ENCODE measurements around the gene INVS.
"Not testable (repeated sequence)": the region's sequence is repeated elsewhere in the genome, so short reads cannot be mapped to it uniquely, and the experiment has no call there.

Gene INVS, protein sequence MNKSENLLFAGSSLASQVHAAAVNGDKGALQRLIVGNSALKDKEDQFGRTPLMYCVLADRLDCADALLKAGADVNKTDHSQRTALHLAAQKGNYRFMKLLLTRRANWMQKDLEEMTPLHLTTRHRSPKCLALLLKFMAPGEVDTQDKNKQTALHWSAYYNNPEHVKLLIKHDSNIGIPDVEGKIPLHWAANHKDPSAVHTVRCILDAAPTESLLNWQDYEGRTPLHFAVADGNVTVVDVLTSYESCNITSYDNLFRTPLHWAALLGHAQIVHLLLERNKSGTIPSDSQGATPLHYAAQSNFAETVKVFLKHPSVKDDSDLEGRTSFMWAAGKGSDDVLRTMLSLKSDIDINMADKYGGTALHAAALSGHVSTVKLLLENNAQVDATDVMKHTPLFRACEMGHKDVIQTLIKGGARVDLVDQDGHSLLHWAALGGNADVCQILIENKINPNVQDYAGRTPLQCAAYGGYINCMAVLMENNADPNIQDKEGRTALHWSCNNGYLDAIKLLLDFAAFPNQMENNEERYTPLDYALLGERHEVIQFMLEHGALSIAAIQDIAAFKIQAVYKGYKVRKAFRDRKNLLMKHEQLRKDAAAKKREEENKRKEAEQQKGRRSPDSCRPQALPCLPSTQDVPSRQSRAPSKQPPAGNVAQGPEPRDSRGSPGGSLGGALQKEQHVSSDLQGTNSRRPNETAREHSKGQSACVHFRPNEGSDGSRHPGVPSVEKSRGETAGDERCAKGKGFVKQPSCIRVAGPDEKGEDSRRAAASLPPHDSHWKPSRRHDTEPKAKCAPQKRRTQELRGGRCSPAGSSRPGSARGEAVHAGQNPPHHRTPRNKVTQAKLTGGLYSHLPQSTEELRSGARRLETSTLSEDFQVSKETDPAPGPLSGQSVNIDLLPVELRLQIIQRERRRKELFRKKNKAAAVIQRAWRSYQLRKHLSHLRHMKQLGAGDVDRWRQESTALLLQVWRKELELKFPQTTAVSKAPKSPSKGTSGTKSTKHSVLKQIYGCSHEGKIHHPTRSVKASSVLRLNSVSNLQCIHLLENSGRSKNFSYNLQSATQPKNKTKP

DNA sequence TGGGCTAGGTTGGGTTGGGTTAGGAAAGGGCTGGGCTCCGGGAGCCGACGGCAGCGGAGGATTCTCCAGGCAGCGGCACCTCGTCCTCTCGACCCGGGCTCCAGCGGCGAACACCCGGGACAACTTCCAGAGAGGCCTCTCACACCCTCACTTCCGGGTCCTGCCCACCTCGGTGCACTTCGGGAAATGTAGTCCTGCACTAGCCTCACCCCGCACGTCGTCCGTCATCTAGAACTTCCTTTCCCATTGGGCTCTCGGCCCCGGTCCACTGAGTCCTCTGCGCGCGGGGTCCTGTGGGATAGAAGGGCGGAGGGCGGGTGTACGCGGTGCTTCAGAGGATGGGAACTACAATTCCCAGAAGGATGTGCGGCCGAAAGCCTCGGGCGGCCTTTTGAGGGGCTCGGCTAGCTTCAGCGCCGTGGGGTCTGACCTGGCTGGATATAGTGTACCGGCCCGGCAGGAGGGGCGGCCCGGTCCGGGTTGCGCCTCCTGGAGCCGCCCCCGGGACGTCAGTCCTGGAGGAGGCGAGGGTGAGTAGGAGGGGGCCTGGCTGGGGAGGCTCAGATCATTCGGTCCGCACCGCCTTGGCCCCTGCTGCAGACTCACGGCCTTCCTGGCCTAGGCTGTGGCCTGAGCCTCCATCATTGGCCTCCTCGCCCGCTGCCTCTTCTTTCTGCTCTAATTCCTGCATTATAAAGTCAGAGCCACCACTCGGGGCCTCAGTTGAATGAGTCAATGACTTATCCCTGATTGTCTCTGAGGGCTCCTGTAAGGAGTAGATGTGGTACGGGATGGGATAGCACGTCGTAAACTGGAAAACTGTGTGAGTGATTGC lies at the start of gene INVS, which contains the start of gene ERP44:
Gene INVS, plus strand, starts transcription at position 357 of the 835 bp plus-strand sequence. CDS start 5,279 bp downstream, outside the sequence.
Gene ERP44, minus strand, starts transcription at position 114 of the 835 bp plus-strand sequence. CDS start 160 bp downstream, outside the sequence.
- H3K36me3 Mint-ChIP-seq (ENCODE audit: low read depth) = peaks cover 33% of the 10 kb centered on the region
- DNase-seq = peak; percentile 95
- H3K4me3 Mint-ChIP-seq = peak within 1 kb of the TSS; percentile 100
- peaks cover 40% of the 10 kb centered on the region for H3K4me1 Mint-ChIP-seq (ENCODE audit: low read depth)
- H3K27me3 Mint-ChIP-seq = no peaks in the 10 kb centered on the region
- peak within 1 kb of the TSS; percentile 98 for H3K27ac Mint-ChIP-seq
- no peaks in the 10 kb centered on the region for H3K9me3 Mint-ChIP-seq

DNA sequence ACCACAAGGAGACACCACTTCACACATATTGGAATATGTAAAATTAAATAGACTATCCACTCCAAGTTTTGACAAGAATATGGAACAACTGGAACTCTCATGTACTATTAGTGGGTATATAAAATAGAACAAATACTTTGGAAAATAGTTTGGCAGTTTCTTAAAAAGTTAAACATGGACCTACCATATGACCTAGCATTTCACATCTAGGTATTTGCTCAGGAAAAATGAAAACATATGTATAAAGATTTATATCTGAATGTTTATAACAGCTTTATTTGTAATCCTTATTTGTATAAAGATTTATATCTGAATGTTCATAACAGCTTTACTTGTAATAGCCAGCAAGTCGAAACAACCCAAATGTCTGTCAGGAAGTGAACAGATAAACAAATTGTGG lies 49.5 kb upstream of the INVS start:
- Mint-ChIP-seq H3K27me3 (no peaks in the 10 kb centered on the region), H3K36me3 (ENCODE audit: low read depth) (peaks cover 69% of the 10 kb centered on the region), H3K9me3 (no peaks in the 10 kb centered on the region), H3K4me3 (no peak overlapping the region), H3K27ac (no peak overlapping the region), H3K4me1 (ENCODE audit: low read depth) (peaks cover 19% of the 10 kb centered on the region)
- no peak for DNase-seq

DNA sequence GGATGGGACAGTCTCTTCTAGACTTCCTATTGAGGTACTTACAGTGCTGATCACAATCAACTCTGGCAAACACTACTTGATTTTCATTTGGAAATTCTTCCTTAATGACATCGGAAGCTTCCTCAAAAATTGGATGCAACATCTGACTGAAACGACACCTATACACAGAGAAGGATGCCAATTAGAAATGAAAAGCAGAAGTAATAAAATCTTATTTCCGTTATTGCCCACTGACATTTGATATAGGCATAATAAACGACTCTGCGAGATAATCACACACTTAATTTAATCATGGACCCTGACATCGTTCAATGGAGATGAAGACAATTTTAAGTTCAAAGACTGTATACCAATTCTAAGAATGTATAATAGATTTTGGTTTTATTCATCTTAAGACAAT lies 46.7 kb upstream of the INVS start:
- Mint-ChIP-seq H3K27me3 (no peaks in the 10 kb centered on the region), H3K9me3 (no peaks in the 10 kb centered on the region), H3K4me3 (no peak overlapping the region), H3K36me3 (ENCODE audit: low read depth) (peaks cover 73% of the 10 kb centered on the region), H3K27ac (no peak overlapping the region), H3K4me1 (ENCODE audit: low read depth) (peaks cover 8% of the 10 kb centered on the region)
- DNase-seq = no peak

DNA sequence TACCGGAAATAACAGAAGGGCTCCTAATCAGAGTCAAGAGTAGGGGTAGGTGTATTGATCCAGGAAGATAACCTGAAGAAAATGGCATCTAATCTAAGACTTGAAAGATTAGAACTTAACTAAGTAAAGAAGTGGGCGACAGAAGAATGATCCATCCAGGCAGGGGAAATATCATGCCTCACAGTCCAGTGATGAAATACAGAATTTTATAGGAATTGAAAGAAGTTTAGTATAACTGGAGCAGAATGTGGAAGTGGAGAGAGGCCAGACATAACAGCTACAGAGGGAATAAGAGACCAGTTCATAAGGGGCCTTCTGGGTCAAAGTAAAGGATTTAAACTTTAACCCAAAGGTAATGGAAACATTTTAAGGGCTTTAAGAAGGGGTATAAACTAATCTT lies 42.5 kb upstream of the INVS start:
- no peak overlapping the region for H3K4me3 Mint-ChIP-seq
- H3K27ac Mint-ChIP-seq = no peak overlapping the region
- H3K36me3 Mint-ChIP-seq (ENCODE audit: low read depth) = peaks cover 64% of the 10 kb centered on the region
- no peaks in the 10 kb centered on the region for H3K27me3 Mint-ChIP-seq
- DNase-seq = no peak
- H3K9me3 Mint-ChIP-seq = no peaks in the 10 kb centered on the region
- H3K4me1 Mint-ChIP-seq (ENCODE audit: low read depth) = peaks cover 8% of the 10 kb centered on the region

DNA sequence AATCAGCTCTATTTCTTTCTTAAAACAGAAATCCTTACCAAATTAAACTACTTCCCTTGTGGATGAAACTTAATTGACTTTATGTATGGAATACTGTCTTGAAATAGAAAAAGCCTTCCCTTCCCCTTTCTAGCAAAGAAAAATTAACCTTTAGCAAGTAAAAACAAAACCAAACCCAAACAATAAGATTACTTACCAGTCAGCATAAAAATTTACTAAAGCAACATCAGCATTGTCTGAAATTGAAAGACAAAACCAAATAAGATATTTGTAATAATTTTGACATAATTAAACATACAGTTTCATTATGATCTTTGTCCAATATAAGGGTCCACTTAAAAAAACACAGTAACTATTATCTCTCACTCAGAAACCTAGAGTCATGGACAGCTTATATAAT lies 41.4 kb upstream of the INVS start:
- peaks cover 55% of the 10 kb centered on the region for H3K36me3 Mint-ChIP-seq (ENCODE audit: low read depth)
- DNase-seq = no peak
- no peaks in the 10 kb centered on the region for H3K27me3 Mint-ChIP-seq
- H3K27ac Mint-ChIP-seq = peak overlapping the region; percentile 63
- no peak overlapping the region for H3K4me3 Mint-ChIP-seq
- peaks cover 11% of the 10 kb centered on the region for H3K4me1 Mint-ChIP-seq (ENCODE audit: low read depth)
- H3K9me3 Mint-ChIP-seq = no peaks in the 10 kb centered on the region

DNA sequence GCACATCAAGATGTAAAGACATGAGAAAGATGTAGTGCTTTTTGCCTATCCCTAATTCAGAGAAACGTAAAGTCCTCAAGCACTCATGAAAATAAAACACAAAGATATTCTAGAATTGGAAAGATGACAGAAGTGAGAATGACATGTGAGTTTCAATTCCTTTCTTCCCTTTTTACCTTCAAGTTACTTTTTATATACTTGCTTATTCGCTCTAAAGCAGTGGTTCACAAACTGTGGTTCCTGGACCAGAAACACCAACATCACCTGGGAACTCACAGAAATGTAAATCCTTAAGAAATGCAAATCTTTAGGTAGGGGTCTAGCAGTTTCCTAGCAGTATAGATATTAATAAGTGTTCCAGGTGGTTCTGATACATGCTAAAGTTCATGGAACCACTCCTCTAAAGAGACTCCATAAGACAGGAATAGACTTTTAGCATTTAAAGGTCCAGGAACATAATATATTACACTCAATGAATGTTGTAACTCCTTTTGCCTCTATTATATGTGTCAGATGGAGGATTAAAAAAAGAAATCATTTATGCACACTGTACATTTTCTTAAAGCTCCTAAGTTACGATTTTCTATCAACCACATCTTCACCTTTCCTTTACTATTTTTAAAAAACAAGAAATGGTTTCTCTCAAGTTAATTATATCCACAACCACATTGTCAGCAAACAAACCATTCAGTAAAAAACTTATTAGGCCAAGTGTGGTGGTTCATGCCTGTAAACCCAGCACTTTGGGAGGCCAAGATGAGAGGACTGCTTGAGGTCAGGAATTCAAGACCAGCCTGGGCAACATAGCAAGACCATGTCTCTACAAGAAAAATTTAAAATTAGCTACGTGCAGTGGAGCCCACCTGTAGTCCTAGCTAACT lies 40.1 kb upstream of the INVS start:
- Mint-ChIP-seq H3K9me3 (no peaks in the 10 kb centered on the region), H3K4me1 (ENCODE audit: low read depth) (peaks cover 17% of the 10 kb centered on the region), H3K27ac (peak overlapping the region; percentile 26), H3K4me3 (no peak overlapping the region), H3K27me3 (no peaks in the 10 kb centered on the region), H3K36me3 (ENCODE audit: low read depth) (peaks cover 54% of the 10 kb centered on the region)
- no peak for DNase-seq

DNA sequence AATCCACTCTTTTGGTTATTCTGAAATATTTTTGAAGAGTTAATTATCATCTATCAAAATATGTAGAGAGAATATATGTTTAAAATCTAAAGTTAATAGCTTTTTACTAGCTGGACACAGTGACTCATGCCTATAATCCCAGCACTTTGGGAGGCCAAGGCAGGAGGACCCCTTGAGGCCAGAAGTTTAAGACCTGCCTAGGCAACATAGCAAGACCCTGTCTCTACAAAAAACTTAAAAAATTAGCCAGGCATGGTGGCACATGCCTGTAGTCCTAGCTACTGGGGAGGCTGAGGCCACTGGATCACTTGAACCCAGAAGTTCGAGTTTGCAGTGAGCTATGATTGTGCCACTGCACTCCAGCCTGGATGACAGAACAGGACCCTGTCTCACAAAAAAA lies 36.4 kb upstream of the INVS start:
- H3K27me3 Mint-ChIP-seq, H3K9me3 Mint-ChIP-seq, H3K27ac Mint-ChIP-seq, H3K4me3 Mint-ChIP-seq, DNase-seq: not testable (repeated sequence)
- H3K36me3 Mint-ChIP-seq (ENCODE audit: low read depth) = peaks cover 30% of the 10 kb centered on the region
- peaks cover 36% of the 10 kb centered on the region for H3K4me1 Mint-ChIP-seq (ENCODE audit: low read depth)

DNA sequence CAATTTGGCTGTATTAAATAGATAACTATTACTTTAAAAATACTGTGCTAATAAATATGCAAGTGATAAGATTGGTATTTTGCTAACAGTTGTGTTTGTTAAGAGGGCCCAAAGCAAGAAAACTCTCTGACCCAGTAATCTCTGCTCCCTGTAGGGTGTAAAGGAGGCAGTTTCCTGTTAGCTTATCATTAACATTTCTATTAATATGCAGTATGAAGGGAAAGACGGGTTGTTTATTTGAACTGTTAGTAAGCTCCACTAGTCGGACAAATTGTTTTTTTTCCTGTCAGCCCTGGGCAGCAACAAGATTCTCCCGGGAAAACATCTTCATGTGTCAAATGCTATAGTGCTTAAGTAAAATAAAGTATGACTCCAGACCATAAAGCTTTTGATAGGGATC lies 35.9 kb upstream of the INVS start:
- no peak overlapping the region for H3K27ac Mint-ChIP-seq

DNA sequence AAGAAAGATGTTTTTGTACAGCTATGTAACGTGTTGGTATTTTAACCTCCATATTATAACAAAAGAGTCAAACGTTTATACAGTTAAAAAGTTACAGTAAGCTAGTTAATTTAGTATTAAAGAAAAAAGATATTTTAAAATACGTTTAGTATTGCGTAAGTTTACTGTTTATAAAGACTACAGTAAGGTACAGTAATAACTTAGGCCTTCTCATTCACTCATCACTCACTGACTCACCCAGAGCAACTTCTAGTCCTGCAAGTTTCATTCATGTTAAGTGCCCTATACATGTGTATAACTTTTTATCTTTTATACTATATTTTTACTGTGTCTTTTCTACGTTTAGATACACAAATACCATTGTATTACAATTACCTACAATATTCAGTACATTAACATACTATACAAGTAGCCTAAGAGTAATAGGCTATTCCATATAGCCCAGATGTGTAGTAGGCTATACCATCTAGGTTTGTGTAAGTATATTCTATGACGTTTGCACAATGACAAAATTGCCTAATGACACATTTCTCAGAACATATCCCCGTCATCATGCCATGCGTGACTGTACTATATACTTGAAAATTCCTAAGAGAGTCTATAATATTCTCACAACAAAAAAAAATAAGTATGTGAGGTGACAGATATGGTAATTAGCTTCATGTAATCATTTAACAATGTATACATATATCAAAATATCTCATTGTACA lies 34.0 kb upstream of the INVS start:
- Mint-ChIP-seq H3K36me3 (ENCODE audit: low read depth) (peaks cover 13% of the 10 kb centered on the region), H3K9me3 (no peaks in the 10 kb centered on the region), H3K4me1 (ENCODE audit: low read depth) (peaks cover 34% of the 10 kb centered on the region), H3K4me3 (no peak overlapping the region), H3K27me3 (no peaks in the 10 kb centered on the region), H3K27ac (no peak overlapping the region)
- DNase-seq = no peak

More for the DNA sequence above, 35.9 kb upstream of the INVS start:
- Mint-ChIP-seq H3K36me3 (ENCODE audit: low read depth) (peaks cover 25% of the 10 kb centered on the region), H3K4me3 (no peak overlapping the region), H3K27me3 (no peaks in the 10 kb centered on the region), H3K4me1 (ENCODE audit: low read depth) (peaks cover 36% of the 10 kb centered on the region), H3K9me3 (no peaks in the 10 kb centered on the region)
- no peak for DNase-seq

DNA sequence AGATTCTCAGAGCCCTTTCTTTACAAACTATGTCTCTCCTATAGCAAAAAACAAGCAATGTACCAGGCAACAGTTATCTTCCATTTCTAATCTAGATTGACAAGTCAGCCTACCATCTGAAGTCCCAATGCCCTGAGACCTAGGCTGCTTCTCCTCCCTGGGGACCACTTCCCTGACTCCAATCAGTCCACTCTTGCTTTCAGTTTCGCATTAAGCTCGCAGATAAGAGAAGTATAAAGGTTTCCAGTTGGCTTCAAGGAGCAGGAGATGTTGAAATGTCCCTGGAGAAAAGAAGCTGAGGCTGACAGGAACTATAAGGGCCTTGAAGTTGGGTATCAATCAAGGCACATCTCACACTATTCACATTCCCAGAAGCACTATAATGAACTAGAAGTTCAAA lies 32.5 kb upstream of the INVS start:
- Mint-ChIP-seq H3K9me3 (no peaks in the 10 kb centered on the region), H3K27ac (peak overlapping the region; percentile 31), H3K27me3 (no peaks in the 10 kb centered on the region), H3K36me3 (ENCODE audit: low read depth) (peaks cover 11% of the 10 kb centered on the region), H3K4me1 (ENCODE audit: low read depth) (peaks cover 44% of the 10 kb centered on the region), H3K4me3 (no peak overlapping the region)
- DNase-seq = no peak

DNA sequence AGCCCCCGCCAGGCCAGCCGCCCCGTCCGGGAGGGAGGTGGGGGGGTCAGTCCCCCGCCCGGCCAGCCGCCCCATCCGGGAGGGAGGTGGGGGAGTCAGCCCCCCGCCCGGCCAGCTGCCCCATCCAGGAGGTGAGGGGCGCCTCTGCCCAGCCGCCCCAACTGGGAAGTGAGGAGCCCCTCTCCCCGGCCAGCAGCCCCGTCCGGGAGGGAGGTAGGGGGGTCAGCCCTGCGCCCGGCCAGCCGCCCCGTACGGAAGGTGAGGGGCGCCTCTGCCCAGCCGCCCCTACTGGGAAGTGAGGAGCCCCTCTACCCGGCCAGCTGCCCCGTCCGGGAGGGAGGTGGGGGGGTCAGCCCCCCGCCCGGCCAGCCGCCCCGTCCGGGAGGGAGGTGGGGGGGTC lies 31.1 kb upstream of the INVS start:
- not testable (repeated sequence) for DNase-seq, H3K4me3 Mint-ChIP-seq, H3K27ac Mint-ChIP-seq, H3K27me3 Mint-ChIP-seq, H3K9me3 Mint-ChIP-seq
- Mint-ChIP-seq H3K4me1 (ENCODE audit: low read depth) (peaks cover 45% of the 10 kb centered on the region), H3K36me3 (ENCODE audit: low read depth) (peaks cover 11% of the 10 kb centered on the region)

DNA sequence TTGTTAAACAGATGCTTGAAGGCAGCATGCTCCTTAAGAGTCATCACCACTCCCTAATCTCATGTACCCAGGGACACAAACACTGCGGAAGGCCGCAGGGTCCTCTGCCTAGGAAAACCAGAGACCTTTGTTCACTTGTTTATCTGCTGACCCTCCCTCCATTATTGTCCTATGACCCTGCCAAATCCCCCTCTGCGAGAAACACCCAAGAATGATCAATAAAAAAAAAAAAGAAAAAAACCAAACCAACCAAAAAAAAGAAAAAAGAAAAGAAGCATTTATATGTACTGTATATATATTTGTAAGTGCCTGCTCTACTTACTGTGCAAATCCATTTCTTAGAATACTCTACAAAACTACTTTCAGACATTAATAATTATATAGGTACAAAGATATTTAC lies 30.0 kb upstream of the INVS start:
- not testable (repeated sequence) for H3K27me3 Mint-ChIP-seq, DNase-seq, H3K27ac Mint-ChIP-seq, H3K9me3 Mint-ChIP-seq, H3K4me3 Mint-ChIP-seq
- H3K36me3 Mint-ChIP-seq (ENCODE audit: low read depth) = peaks cover 11% of the 10 kb centered on the region
- peaks cover 46% of the 10 kb centered on the region for H3K4me1 Mint-ChIP-seq (ENCODE audit: low read depth)

Measured in activated T-cell treated with anti-CD3 and anti-CD28 coated beads, Interleukin-2, amount 50 U/mL, for 24 hours (primary cell).